Stimulated activated CD4-positive, alpha-beta T cell treated with anti-CD3 and anti-CD28 coated beads, Interleukin-4, amount 100 ng/mL, for 24 hours (primary cell): ENCODE measurements around the gene VASP.

ENCODE experiments used
- DNase-seq: peaks from one replicate; pipeline ENCODE4 v3.0.0-alpha.2; 2020

Gene VASP

GRCh38 chr19:45506989-45507871 lies at the start of gene VASP:
VASP (plus strand) TSS chr19:45507479; CDS start chr19:45507772, 293 bp downstream.
- DNase-seq: peak; percentile 92

- no peak for DNase-seq
Observed at GRCh38 chr19:45457776-45458175, 49.5 kb upstream of the VASP start.

GRCh38 chr19:45460807-45461347 lies 46.4 kb upstream of the VASP start:
- no peak for DNase-seq

- DNase-seq: no peak
Observed at GRCh38 chr19:45462174-45462573, 45.1 kb upstream of the VASP start.

GRCh38 chr19:45463241-45463640 lies 44.0 kb upstream of the VASP start:
- DNase-seq: no peak

GRCh38 chr19:45464274-45464673 lies 43.0 kb upstream of the VASP start:
- DNase-seq: no peak

GRCh38 chr19:45464852-45465441 lies 42.3 kb upstream of the VASP start:
- no peak for DNase-seq

GRCh38 chr19:45467115-45467455 lies 40.2 kb upstream of the VASP start:
- DNase-seq: no peak

- DNase-seq: peak; percentile 93
Observed at GRCh38 chr19:45467456-45468158, 39.7 kb upstream of the VASP start, which contains the start of gene FOSB. FOSB (plus strand) TSS chr19:45467996; CDS start chr19:45468587, 591 bp downstream.

- peak; percentile 39 for DNase-seq
Observed at GRCh38 chr19:45468159-45468651, 39.1 kb upstream of the VASP start.

- no peak for DNase-seq
Observed at GRCh38 chr19:45468803-45469131, 38.5 kb upstream of the VASP start.

GRCh38 chr19:45469132-45469944 lies 37.9 kb upstream of the VASP start:
- peak; percentile 94 for DNase-seq

GRCh38 chr19:45469945-45470761 lies 37.1 kb upstream of the VASP start:
- peak; percentile 39 for DNase-seq

- no peak for DNase-seq
Observed at GRCh38 chr19:45470762-45471081, 36.6 kb upstream of the VASP start.

- DNase-seq: no peak
Observed at GRCh38 chr19:45471111-45471930, 36.0 kb upstream of the VASP start.

- DNase-seq: no peak
Observed at GRCh38 chr19:45471931-45472562, 35.2 kb upstream of the VASP start.

GRCh38 chr19:45472563-45473366 lies 34.5 kb upstream of the VASP start:
- no peak for DNase-seq

GRCh38 chr19:45473367-45473681 lies 34.0 kb upstream of the VASP start:
- no peak for DNase-seq
